ENCODE measurements around the gene KRT7. TPM values are rescaled to one million over a fixed set of nuclear protein-coding genes. Genes with fewer than 3 reads are reported as not detected.

The KRT7 gene
- total RNA-seq, 4 donors from 2014 or later, result 0.47 to 78.7 (median 4.3) TPM

GRCh38 chr12:52199294-52199919 is 33.6 kb upstream of the KRT7 start:
- Histone ChIP-seq H3K4me3 (no peak overlapping the region), H3K9me3 (no peaks in the 10 kb centered on the region), H3K27ac (peak overlapping the region in 1 of 4 donors; percentile 41), H3K4me1 (peaks cover 0 to 29% (median 4%) of the 10 kb centered on the region in 3 donors), H3K36me3 (no peaks in the 10 kb centered on the region), H3K27me3 (peaks cover 6% of the 10 kb centered on the region)
- ATAC-seq, result no peak
- 100% methylated on average over 2 of the region's 8 CpGs; no CpG with 5 or more reads in 1 of the 2 donors for WGBS, 2 donors (ENCODE audit: low coverage in 1 of 2)
- TF ChIP-seq POLR2AphosphoS5 (IDR thresholded peaks at IDR 0.05) (no peak), EP300 (IDR thresholded peaks at IDR 0.05) (no peak), POLR2A (IDR thresholded peaks at IDR 0.05) (no peak)
- TF ChIP-seq, protein P1, sequence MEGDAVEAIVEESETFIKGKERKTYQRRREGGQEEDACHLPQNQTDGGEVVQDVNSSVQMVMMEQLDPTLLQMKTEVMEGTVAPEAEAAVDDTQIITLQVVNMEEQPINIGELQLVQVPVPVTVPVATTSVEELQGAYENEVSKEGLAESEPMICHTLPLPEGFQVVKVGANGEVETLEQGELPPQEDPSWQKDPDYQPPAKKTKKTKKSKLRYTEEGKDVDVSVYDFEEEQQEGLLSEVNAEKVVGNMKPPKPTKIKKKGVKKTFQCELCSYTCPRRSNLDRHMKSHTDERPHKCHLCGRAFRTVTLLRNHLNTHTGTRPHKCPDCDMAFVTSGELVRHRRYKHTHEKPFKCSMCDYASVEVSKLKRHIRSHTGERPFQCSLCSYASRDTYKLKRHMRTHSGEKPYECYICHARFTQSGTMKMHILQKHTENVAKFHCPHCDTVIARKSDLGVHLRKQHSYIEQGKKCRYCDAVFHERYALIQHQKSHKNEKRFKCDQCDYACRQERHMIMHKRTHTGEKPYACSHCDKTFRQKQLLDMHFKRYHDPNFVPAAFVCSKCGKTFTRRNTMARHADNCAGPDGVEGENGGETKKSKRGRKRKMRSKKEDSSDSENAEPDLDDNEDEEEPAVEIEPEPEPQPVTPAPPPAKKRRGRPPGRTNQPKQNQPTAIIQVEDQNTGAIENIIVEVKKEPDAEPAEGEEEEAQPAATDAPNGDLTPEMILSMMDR (IDR thresholded peaks at IDR 0.05), result no peak

DNA sequence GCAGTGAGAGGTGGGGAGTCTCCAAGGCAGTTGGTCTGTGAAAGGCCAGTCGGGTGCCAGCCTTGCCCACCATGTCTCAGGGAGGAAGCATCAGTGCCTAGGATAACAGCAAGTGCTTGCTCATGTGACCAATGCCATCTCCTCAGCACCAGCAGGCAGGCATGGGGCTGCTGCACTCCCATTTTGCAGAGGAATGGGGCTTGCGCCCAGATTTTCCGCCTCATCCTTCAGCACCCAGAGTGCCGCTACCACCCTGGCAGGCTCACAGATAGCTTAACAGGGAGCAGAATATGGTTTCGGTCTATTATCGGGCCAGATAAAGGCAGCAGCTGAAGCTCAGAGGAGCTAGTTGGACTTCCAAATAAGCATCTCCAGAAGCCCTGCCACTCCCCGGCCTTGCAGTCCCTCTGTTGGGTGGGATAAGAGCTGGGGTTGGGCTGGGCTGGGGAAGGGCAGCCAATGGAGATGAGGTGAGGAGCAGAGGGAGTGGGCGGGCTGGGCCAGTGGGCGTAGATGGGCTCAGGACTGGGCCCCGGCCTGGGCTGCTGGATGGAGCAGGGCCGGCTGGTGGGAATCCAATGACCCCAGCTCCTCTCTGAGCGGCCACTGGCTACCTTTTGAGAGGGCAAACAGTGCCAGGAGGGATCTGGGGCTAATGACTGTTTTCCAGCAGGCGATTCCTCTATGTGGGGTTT is 32.8 kb upstream of the KRT7 start:
- Histone ChIP-seq H3K27ac (no peak overlapping the region), H3K36me3 (no peaks in the 10 kb centered on the region), H3K4me1 (peaks cover 0 to 21% (median 0%) of the 10 kb centered on the region in 3 donors), H3K27me3 (peaks cover 6% of the 10 kb centered on the region), H3K9me3 (no peaks in the 10 kb centered on the region), H3K4me3 (no peak overlapping the region)
- no peak for ATAC-seq
- TF ChIP-seq POLR2AphosphoS5 (IDR thresholded peaks at IDR 0.05) (no peak), EP300 (IDR thresholded peaks at IDR 0.05) (no peak), POLR2A (IDR thresholded peaks at IDR 0.05) (no peak)
- TF ChIP-seq, protein P1 (IDR thresholded peaks at IDR 0.05), result no peak
- 95% methylated on average over 4 of the region's 13 CpGs; no CpG with 5 or more reads in 1 of the 2 donors for WGBS, 2 donors (ENCODE audit: low coverage in 1 of 2)

DNA sequence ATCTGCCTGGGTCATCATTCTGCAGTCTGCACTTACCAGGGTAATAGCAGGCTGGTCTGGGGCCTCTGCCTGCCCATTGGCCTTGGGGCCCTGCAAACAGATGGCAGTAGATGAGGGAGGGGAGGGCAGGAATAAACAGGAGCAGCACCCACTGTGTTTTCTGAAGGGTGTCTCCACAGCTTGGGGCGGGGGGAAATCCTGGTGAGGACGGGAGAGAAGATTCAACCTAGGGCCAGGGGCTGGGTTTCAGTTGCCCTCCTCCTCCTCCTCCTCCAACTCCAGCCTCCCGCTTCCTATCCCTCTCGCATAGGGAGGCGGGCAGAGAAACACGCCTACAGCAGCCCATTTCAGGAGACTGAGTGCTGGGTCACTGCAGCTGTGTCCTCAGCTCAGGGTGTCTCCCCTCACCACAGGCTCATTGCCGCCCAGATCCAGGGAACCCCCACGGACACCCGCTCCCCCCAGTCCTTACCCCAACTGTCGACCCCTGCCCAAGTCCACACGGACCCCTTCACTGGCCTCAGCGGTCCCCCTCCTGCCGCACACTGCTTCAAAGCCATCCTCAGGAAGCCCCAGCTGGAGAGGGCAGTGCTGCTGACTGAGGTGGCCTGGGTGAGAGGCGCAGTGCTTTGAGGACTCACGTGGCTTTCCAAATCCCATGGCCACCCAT is 32.1 kb upstream of the KRT7 start:
- Histone ChIP-seq H3K9me3 (no peaks in the 10 kb centered on the region), H3K27me3 (peaks cover 6% of the 10 kb centered on the region), H3K27ac (no peak overlapping the region), H3K4me3 (no peak overlapping the region), H3K36me3 (no peaks in the 10 kb centered on the region), H3K4me1 (peaks cover 0 to 21% (median 0%) of the 10 kb centered on the region in 3 donors)
- TF ChIP-seq POLR2A (IDR thresholded peaks at IDR 0.05) (no peak), POLR2AphosphoS5 (IDR thresholded peaks at IDR 0.05) (no peak)
- WGBS, 2 donors (ENCODE audit: low coverage in 1 of 2), result 100% methylated on average over 2 of the region's 15 CpGs; no CpG with 5 or more reads in 1 of the 2 donors
- ATAC-seq, result no peak

DNA sequence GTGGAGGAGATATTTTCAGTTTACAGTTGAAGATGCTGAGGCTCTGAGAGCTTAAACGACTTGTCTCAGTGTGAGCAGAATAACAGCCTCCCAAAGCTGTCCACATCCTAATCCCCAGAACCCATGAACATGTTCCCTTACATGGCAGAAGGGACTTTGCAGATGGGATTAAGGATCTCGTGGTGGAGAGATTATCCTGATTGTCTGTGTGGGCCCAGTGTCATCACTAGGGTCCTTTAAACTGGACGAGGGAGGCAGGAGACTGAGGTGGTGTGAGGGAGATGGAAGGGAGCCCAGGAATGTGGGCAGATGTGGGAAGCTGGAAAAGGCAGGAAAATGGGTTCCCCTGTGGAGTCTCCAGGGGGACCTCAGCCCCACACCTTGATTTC is 31.6 kb upstream of the KRT7 start:
- TF ChIP-seq POLR2AphosphoS5 (IDR thresholded peaks at IDR 0.05) (no peak), POLR2A (IDR thresholded peaks at IDR 0.05) (no peak), EP300 (IDR thresholded peaks at IDR 0.05) (no peak)
- TF ChIP-seq, protein P1 (IDR thresholded peaks at IDR 0.05), result no peak
- H3K4me1 ChIP-seq, result peaks cover 0 to 21% (median 0%) of the 10 kb centered on the region in 3 donors
- H3K27me3 ChIP-seq, result peaks cover 6% of the 10 kb centered on the region
- ATAC-seq, result no peak
- H3K9me3 ChIP-seq, result no peaks in the 10 kb centered on the region
- H3K27ac ChIP-seq, result no peak overlapping the region
- WGBS, 2 donors (ENCODE audit: low coverage in 1 of 2), result 42 to 73% methylated on average over 2 of the region's 3 CpGs
- no peaks in the 10 kb centered on the region for H3K36me3 ChIP-seq
- H3K4me3 ChIP-seq, result no peak overlapping the region

GRCh38 chr12:52202361-52203078 is 30.5 kb upstream of the KRT7 start:
- Histone ChIP-seq H3K4me3 (no peak overlapping the region), H3K4me1 (peaks cover 0 to 27% (median 2%) of the 10 kb centered on the region in 3 donors), H3K27me3 (peaks cover 6% of the 10 kb centered on the region), H3K27ac (no peak overlapping the region), H3K9me3 (no peaks in the 10 kb centered on the region), H3K36me3 (no peaks in the 10 kb centered on the region)
- TF ChIP-seq POLR2A (IDR thresholded peaks at IDR 0.05) (no peak), POLR2AphosphoS5 (IDR thresholded peaks at IDR 0.05) (no peak), EP300 (IDR thresholded peaks at IDR 0.05) (no peak)
- TF ChIP-seq, protein P1 (IDR thresholded peaks at IDR 0.05), result no peak
- ATAC-seq, result no peak
- WGBS, 2 donors (ENCODE audit: low coverage in 1 of 2), result 49 to 85% methylated on average over 2 to 3 of the region's 18 CpGs

All from gastroesophageal sphincter (tissue), 4 donors.